Neural progenitor cell (in vitro differentiated cells): ENCODE data around the gene DLK1.

Experiments used
- EZH2phosphoT487 ChIP-seq: fragments of 200-600 bp; sonication (generic); IDR thresholded peaks from 2 replicates; pipeline ENCODE4 v1.6.1; 2017; ENCODE audit warnings: antibody characterized with exemption
- TF ChIP-seq, protein P1 (sequence below): fragments of 200-600 bp; sonication (generic); IDR thresholded peaks from 2 replicates; pipeline ENCODE4 v1.5.1; 2017; ENCODE audit warnings: antibody characterized with exemption, mild to moderate bottlenecking

DNA sequence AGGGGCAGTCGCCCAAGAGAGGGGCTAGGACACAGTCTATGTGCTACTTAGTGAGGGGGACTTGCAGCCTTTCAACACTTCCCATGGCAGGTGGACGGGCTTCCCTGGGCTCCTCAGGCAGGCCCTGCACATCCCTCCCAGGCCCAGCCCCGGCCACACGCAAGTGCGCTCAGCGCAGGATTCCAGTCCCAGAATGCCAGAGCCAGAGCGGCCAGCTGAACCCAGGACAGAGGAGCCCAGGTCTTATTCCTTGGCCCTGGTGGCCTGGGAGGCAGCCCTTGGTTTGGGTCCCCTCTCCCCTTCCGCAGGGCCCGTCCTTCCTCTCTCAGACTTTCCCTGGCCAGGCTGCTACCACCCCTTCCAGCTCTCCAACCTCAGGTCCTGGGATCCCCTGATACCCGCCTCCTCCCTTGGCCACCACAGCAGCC lies 12.0 kb downstream of the DLK1 start:
- TF ChIP-seq, protein P1, sequence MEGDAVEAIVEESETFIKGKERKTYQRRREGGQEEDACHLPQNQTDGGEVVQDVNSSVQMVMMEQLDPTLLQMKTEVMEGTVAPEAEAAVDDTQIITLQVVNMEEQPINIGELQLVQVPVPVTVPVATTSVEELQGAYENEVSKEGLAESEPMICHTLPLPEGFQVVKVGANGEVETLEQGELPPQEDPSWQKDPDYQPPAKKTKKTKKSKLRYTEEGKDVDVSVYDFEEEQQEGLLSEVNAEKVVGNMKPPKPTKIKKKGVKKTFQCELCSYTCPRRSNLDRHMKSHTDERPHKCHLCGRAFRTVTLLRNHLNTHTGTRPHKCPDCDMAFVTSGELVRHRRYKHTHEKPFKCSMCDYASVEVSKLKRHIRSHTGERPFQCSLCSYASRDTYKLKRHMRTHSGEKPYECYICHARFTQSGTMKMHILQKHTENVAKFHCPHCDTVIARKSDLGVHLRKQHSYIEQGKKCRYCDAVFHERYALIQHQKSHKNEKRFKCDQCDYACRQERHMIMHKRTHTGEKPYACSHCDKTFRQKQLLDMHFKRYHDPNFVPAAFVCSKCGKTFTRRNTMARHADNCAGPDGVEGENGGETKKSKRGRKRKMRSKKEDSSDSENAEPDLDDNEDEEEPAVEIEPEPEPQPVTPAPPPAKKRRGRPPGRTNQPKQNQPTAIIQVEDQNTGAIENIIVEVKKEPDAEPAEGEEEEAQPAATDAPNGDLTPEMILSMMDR, result no peak
- TF ChIP-seq EZH2phosphoT487, result no peak
